T-helper 9 cell (primary cell): ENCODE data around the gene GAREM2.

Experiments
- DNase-seq: peaks from one replicate; pipeline ENCODE4 v3.0.0-alpha.2; 2020

Gene GAREM2

GRCh38 chr2:26169681-26170414, 3.0 kb upstream of the GAREM2 start:
- DNase-seq = no peak

GRCh38 chr2:26170795-26171194, 2.1 kb upstream of the GAREM2 start:
- no peak for DNase-seq

GRCh38 chr2:26172189-26172870, 558 bp upstream of the GAREM2 start:
- no peak for DNase-seq

GRCh38 chr2:26173776-26174482, 1.0 kb downstream of the GAREM2 start:
- no peak for DNase-seq

- DNase-seq = no peak
These were observed 2.0 kb downstream of the GAREM2 start for GRCh38 chr2:26174691-26175465.

- DNase-seq = no peak
These were observed 2.8 kb downstream of the GAREM2 start for GRCh38 chr2:26175466-26176278.

GRCh38 chr2:26176279-26176615, 3.4 kb downstream of the GAREM2 start:
- DNase-seq = no peak

- DNase-seq = no peak
These were observed 4.2 kb downstream of the GAREM2 start for GRCh38 chr2:26177122-26177521.

- DNase-seq = no peak
These were observed 5.4 kb downstream of the GAREM2 start for GRCh38 chr2:26178246-26178645.

- no peak for DNase-seq
These were observed 6.0 kb downstream of the GAREM2 start for GRCh38 chr2:26178746-26179436.

GRCh38 chr2:26179446-26179913, 6.6 kb downstream of the GAREM2 start:
- no peak for DNase-seq

GRCh38 chr2:26182441-26182840, 9.6 kb downstream of the GAREM2 start:
- DNase-seq = no peak

- DNase-seq = no peak
These were observed 10.2 kb downstream of the GAREM2 start for GRCh38 chr2:26182887-26183630.

GRCh38 chr2:26184121-26184520, 11.2 kb downstream of the GAREM2 start:
- no peak for DNase-seq

- DNase-seq = peak; percentile 78
These were observed 11.8 kb downstream of the GAREM2 start for GRCh38 chr2:26184555-26185303.

GRCh38 chr2:26185304-26185928, 12.5 kb downstream of the GAREM2 start:
- no peak for DNase-seq

- DNase-seq = no peak
These were observed 13.3 kb downstream of the GAREM2 start for GRCh38 chr2:26185954-26186770.

- no peak for DNase-seq
These were observed 14.2 kb downstream of the GAREM2 start for GRCh38 chr2:26187114-26187513.
